ENCODE measurements around the gene PRKCH. TPM values are rescaled to one million over a fixed set of nuclear protein-coding genes. Genes with fewer than 3 reads are reported as not detected.

PRKCH gene
- total RNA-seq, 1 experiment from 2014 or later: 10.3 TPM

GRCh38 chr14:61574514-61574807 lies 253.1 kb downstream of the PRKCH start (continued):
- TF ChIP-seq ZSCAN18 (CRISPR knock-in tag; IDR thresholded peaks at IDR 0.05) (no peak), TEAD4 (CRISPR knock-in tag; IDR thresholded peaks at IDR 0.05) (no peak), ZBTB21 (CRISPR knock-in tag; IDR thresholded peaks at IDR 0.05; ENCODE audit: borderline replicate concordance) (no peak), OVOL2 (CRISPR knock-in tag; IDR thresholded peaks at IDR 0.05; ENCODE audit: borderline replicate concordance) (no peak), KAT7 (CRISPR knock-in tag; IDR thresholded peaks at IDR 0.05; ENCODE audit: borderline replicate concordance) (no peak), MLX (CRISPR knock-in tag; IDR thresholded peaks at IDR 0.05) (no peak), SP1 (CRISPR knock-in tag; conservative IDR thresholded peaks at IDR 0.05) (no peak), TP53 (CRISPR knock-in tag; IDR thresholded peaks at IDR 0.05) (no peak), PREB (CRISPR knock-in tag; IDR thresholded peaks at IDR 0.05; ENCODE audit: borderline replicate concordance) (no peak), TEAD1 (CRISPR knock-in tag; IDR thresholded peaks at IDR 0.05) (no peak)

- Mint-ChIP-seq H3K9me3 (no peaks in the 10 kb centered on the region), H3K27me3 (ENCODE audit: low read depth) (no peaks in the 10 kb centered on the region), H3K4me3 (no peak overlapping the region), H3K36me3 (no peaks in the 10 kb centered on the region), H3K27ac (no peak overlapping the region), H3K4me1 (peaks cover 12% of the 10 kb centered on the region)
- no peak for ATAC-seq
- POLR2A ChIA-PET: no interaction called here
- CTCF ChIA-PET: no interaction called here
- DNase-seq (ENCODE audit: low spot score): no peak
- no peak for TF ChIP-seq AR (CRISPR knock-in tag; IDR thresholded peaks at IDR 0.05)
- no peak for TF ChIP-seq ATF1 (CRISPR knock-in tag; IDR thresholded peaks at IDR 0.05)
- TF ChIP-seq ARID4B (CRISPR knock-in tag; IDR thresholded peaks at IDR 0.05; ENCODE audit: borderline replicate concordance): no peak
- no peak for TF ChIP-seq FOXJ3 (CRISPR knock-in tag; IDR thresholded peaks at IDR 0.05; ENCODE audit: borderline replicate concordance)
- no peak for TF ChIP-seq KAT7 (CRISPR knock-in tag; IDR thresholded peaks at IDR 0.05; ENCODE audit: borderline replicate concordance)
- TF ChIP-seq NR2C2 (CRISPR knock-in tag; IDR thresholded peaks at IDR 0.05): no peak
- no peak for TF ChIP-seq CTCF (IDR thresholded peaks at IDR 0.05)
- no peak for TF ChIP-seq IRF1 (CRISPR knock-in tag; IDR thresholded peaks at IDR 0.05)
- no peak for TF ChIP-seq ZBTB43 (CRISPR knock-in tag; IDR thresholded peaks at IDR 0.05)
- no peak for TF ChIP-seq ZMAT4 (CRISPR knock-in tag; IDR thresholded peaks at IDR 0.05)
- no peak for TF ChIP-seq NFATC4 (CRISPR knock-in tag; IDR thresholded peaks at IDR 0.05)
Observed at GRCh38 chr14:61575126-61575525, 253.7 kb downstream of the PRKCH start.

Measured in WTC11 (cell line).